ENCODE results near the gene MACROD2.
"Not testable (repeated sequence)": the region's sequence is repeated elsewhere in the genome, so short reads cannot be mapped to it uniquely, and the experiment has no call there.

MACROD2 gene

GRCh38 chr20:14889496-14890255 is 894.4 kb downstream of the MACROD2 start:
- no peak for DNase-seq

DNA sequence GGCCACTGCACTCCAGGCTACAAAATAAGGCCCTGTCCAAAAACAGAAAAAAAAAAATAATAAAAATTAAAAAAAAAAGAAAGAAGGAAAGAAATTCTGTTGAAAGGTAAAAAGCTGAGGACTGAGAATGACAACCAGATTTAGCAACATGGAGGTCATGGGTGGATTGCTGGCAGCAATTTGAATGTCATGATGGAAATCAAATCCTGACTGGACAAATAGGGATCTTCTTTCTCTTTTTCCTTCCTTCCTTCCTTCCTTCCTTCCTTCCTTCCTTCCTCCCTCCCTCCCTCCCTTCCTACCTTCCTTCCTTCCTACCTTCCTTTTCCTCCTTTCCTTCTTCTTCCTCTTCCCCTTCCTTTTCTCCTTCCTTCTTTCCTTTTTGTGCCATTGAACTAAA is 895.4 kb downstream of the MACROD2 start:
- DNase-seq = no peak

DNA sequence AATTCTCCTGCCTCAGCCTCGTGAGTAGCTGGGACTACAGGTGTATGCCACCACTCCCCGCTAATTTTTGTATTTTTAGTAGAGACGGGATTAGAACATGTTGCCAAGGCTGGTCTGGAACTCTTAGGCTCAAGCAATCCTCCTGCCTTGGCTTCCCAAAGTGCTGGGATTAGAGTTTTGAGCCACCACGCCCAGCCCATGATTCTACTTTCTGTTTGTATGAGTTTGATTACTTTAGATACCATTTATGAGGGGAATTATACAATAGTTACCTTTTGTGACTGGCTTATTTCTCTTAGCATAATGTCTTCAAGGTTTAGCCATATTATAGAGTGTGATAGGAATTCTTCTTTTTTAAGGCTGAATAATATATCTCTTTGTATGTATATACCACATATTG is 897.5 kb downstream of the MACROD2 start:
- no peak for DNase-seq

DNA sequence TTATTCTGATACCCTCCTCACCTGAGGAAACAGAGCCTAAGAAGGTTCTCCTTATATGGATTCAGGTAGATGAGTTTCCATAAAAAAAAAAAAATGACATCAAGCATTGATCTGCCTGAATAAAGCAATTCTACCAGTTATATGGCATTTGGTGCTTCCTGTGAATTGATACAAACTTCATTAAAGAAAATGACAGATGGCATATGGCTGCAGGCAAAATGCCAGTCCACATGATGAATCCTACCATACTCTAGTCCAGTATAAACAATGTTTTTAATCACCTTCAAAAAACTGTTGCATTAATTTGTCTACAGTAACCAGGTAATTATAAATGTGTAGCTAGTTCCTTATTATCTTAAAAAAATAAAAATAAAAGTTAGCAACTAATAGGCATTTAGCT is 901.3 kb downstream of the MACROD2 start:
- DNase-seq = no peak

DNA sequence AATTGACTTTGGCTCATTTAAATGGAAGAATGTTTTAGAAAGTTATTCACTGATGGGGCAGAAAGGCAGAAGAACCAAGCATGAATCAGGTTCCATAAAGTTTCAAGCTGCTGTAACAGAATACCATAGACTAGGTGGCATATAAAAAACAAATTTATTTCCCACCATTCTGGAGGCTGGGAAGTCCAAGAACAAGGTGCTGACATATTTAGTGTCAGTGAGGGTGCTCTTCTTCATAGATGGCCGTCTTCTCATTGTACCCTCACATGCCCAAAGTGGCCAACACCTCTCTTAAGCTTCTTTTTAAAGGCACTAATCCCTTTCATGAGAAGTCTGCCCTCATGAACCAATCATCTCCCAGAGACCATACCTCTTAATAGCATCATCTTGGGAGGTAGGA is 902.3 kb downstream of the MACROD2 start:
- DNase-seq = no peak

- peak; percentile 12 for DNase-seq
Observed at GRCh38 chr20:14902432-14903089, 907.2 kb downstream of the MACROD2 start.

DNA sequence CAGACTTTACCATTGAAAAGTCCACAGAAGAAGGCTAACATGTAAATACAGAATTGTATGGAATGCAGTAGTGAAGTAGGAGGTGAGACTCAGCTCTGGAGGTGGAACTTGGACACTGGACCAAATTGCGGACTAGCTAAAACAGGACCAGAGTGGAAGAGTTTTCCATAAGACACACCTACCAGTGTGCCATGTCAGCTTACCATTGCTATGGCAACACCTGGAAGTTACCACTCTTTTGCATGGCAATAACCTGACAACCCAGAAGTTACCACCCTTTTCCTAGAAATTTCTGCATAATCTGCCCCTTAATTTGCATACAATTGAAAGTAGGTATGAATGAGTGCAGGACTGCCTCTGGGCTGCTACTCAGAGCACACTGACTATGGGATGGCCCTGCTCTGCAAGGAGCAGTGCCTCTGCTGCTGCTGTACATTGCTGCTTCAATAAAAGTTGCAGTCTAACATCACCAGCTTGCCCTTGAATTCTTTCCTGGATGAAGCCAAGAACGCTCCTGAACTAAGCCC is 911.7 kb downstream of the MACROD2 start:
- no peak for DNase-seq

DNA sequence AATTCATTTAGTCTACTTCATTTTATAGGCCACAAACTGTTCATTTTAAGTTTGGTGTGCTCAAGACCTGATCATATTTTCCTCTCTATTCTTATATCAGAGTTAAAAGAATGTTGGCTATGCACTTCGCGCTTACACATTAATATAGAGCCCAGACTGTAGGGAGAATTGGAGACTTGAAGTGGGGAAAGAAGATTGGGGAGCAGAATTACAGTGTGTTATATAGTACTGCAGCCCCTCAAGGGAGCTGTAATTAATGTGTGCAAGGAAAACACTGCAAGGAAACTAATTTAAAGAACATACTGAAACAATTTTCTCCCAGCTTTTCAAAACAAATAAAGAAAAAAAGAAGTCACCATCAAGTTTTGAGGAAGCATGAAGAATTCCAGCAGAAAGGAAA is 914.8 kb downstream of the MACROD2 start:
- DNase-seq = no peak

- DNase-seq = no peak
Observed at GRCh38 chr20:14913896-14914620, 918.7 kb downstream of the MACROD2 start.

DNA sequence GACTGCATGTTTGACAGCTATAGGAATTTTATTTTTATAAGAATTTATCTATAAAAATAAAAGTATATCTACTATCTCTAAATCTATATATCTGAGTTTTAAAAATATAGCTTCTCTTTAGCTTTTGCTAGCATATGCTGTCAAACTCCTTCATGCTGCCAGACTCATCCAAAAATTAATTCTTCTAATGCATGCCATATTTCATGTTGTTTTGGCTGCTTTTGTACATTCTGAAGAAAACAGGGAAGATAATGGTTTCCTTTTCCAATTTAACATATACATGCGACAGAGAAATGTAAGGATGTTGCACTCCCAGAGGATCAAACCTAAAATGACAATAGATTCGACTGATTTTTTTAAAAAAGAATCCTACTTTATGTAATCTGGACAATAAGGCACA is 919.3 kb downstream of the MACROD2 start:
- no peak for DNase-seq

DNA sequence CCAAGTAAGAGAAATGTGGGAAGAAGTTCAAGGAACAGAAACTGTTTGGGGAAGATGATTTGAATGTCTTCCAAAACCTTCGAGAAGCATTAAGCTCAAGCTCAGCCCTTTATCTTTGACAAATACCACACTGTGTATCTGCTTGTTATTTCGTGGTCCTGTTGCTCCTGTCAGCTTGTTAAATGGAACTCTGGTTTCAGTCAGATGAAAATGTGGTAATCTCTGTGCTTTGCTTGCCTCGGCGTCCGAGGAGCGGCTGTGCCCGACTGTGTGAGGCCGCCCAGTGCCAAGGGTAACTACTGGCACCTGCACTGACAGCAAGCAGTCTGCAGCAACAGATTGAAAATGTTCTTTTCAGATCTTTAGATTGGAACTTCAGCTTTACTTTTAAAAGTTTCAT is 920.0 kb downstream of the MACROD2 start:
- DNase-seq = no peak

GRCh38 chr20:14916360-14916920 is 921.1 kb downstream of the MACROD2 start:
- no peak for DNase-seq

DNA sequence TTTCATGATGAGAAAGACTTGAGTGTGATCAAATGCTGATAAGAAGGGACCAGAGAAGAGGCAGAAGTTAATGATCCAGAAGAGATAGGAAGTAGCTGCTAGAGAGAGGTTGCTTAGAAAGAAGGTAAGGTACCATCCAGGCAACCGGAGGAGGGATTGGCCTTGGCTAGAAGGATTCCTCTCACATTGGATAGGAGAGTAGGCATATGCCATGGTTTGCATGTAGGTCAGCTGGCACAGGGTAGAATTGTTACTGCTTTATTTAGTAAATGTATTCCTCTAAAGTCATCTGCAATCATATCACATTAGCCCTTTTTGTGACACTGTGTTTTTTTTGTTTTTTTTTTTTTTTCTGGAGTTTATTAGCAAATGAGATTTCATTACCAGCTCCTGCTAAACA is 923.0 kb downstream of the MACROD2 start:
- no peak for DNase-seq

- no peak for DNase-seq
Observed at GRCh38 chr20:14918976-14919375, 923.7 kb downstream of the MACROD2 start.

- DNase-seq = no peak
Observed at GRCh38 chr20:14919501-14920081, 924.3 kb downstream of the MACROD2 start.

DNA sequence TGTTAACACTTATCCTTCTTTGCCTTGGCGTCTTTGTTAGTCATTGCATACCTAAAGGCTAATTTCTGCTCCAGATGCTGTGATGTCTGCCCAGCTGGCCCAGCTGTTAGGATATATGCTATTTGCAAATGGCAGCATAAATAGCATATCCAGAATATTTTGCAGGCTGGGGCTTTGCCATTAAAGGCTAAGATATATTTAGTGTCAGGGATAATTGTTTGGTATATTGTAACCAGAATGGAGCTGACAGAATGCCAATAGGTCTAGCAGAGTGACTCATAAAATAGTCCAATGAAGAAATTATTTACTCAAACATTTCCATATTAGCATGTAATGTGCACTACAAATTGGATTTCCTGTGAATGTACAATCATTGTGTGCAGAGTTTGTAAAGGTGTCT is 926.2 kb downstream of the MACROD2 start:
- DNase-seq = no peak

DNA sequence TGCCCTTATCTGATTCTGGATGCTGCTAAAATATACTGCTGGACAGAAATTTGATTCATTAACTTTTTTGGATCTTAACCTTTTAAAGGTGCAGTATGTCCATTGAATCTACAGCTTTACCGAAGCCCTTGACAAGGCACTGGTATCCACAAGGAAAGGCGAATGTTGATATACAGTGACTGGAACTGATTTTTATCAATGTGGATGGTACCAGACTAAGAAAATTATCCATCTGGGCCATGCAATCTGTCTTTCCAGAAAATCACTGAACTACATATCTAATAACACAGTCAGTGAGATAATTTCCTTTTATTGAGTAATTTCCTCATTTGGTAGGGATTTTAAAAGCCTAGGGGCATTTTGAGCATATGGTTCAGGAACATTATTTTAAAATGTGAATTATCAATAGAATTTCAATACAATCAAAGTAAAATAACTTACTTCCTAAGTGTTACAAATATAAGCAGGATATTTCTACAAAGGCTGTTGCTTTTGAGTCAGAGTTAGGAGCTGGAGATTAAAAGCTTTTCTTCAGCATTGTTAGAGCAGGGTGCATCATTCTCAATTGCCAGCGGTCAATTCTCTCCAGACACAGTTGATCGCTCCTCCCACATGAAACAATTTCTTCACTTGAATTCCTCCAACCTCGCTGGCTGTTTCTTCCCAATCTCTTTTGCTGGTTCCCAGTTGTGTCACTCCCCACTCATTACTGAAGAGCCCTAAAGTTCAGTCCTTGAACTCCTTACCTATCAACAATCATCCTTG is 927.4 kb downstream of the MACROD2 start:
- DNase-seq = no peak

- DNase-seq = no peak
Observed at GRCh38 chr20:14924433-14924832, 929.1 kb downstream of the MACROD2 start.

- no peak for DNase-seq
Observed at GRCh38 chr20:14925300-14925699, 930.0 kb downstream of the MACROD2 start.

GRCh38 chr20:14926436-14926835 is 931.1 kb downstream of the MACROD2 start:
- not testable (repeated sequence) for DNase-seq

- no peak for DNase-seq
Observed at GRCh38 chr20:14928083-14928482, 932.8 kb downstream of the MACROD2 start.

GRCh38 chr20:14929388-14929787 is 934.1 kb downstream of the MACROD2 start:
- no peak for DNase-seq
